Neural cell (in vitro differentiated cells): ENCODE measurements around the gene TBX5. TPM values are rescaled to one million over a fixed set of nuclear protein-coding genes. Genes with fewer than 3 reads are reported as not detected.

Source experiments
- H2AFZ ChIP-seq: fragments of 200-600, 300-800 bp; sonication (generic), shearing (Covaris generic); 2 replicates; pipeline ENCODE4 v1.6.0; 2014; ENCODE audit warnings: low read depth, mild to moderate bottlenecking, antibody characterized with exemption, low read length, moderate library complexity
- H3F3A ChIP-seq: fragments of 200-600 bp; shearing (Covaris generic); 2 replicates; pipeline ENCODE4 v1.6.1; 2016; ENCODE audit warnings: mild to moderate bottlenecking, moderate library complexity, mixed read lengths, antibody characterized with exemption, low read length; ENCODE audit not compliant: insufficient read depth, poor library complexity, severe bottlenecking
- H3K27ac ChIP-seq: fragments of 200-600, 300-800 bp; sonication (generic), shearing (Covaris generic); 2 replicates; pipeline ENCODE4 v1.5.1; 2014; ENCODE audit warnings: mild to moderate bottlenecking, low read length, moderate library complexity
- H3K27me3 ChIP-seq: fragments of 300-800, 200-600 bp; sonication (generic), shearing (Covaris generic); 2 replicates; pipeline ENCODE4 v1.6.0; 2014; ENCODE audit warnings: mild to moderate bottlenecking, low read depth, low read length, moderate library complexity; ENCODE audit not compliant: insufficient read depth
- H3K36me3 ChIP-seq: fragments of 300-800, 200-600 bp; sonication (generic), shearing (Covaris generic); 2 replicates; pipeline ENCODE4 v1.5.1; 2014; ENCODE audit warnings: mild to moderate bottlenecking, antibody characterized with exemption, low read length, moderate library complexity; ENCODE audit not compliant: insufficient read depth
- H3K4me2 ChIP-seq: fragments of 300-800, 200-600 bp; sonication (generic), shearing (Covaris generic); 2 replicates; pipeline ENCODE4 v1.6.0; 2014; ENCODE audit warnings: mild to moderate bottlenecking, low read length
- H3K4me3 ChIP-seq: fragments of 300-800, 200-600 bp; sonication (generic), shearing (Covaris generic); 2 replicates; pipeline ENCODE4 v1.5.1; 2014; ENCODE audit warnings: mild to moderate bottlenecking, low read length, moderate library complexity
- H3K79me2 ChIP-seq: fragments of 200-600 bp; shearing (Covaris generic); replicated peaks from 2 replicates; pipeline ENCODE4 v1.6.0; 2014; ENCODE audit warnings: mild to moderate bottlenecking, low read length, moderate library complexity; ENCODE audit not compliant: insufficient read depth
- H3K9ac ChIP-seq: fragments of 300-800, 200-600 bp; sonication (generic), shearing (Covaris generic); 2 replicates; pipeline ENCODE4 v1.6.1; 2016; ENCODE audit warnings: mild to moderate bottlenecking, low read length, mixed read lengths
- H3K9me2 ChIP-seq: fragments of 200-600 bp; shearing (Covaris generic); 2 replicates; pipeline ENCODE4 v1.6.1; 2016; ENCODE audit warnings: mild to moderate bottlenecking, low read length, mixed read lengths; ENCODE audit not compliant: insufficient read depth
- H3K9me3 ChIP-seq: fragments of 200-600, 300-800 bp; sonication (generic), shearing (Covaris generic); 2 replicates; pipeline ENCODE4 v1.6.1; 2016; ENCODE audit warnings: mild to moderate bottlenecking, mixed run types, low read length, moderate library complexity, mixed read lengths
- H4K20me1 ChIP-seq: fragments of 200-600 bp; shearing (Covaris generic); 2 replicates; pipeline ENCODE4 v1.6.1; 2016; ENCODE audit warnings: mild to moderate bottlenecking, mixed run types; ENCODE audit not compliant: insufficient read depth
- CTCF ChIP-seq: fragments of 450-650 bp; IDR thresholded peaks from 2 replicates; pipeline ENCODE4 v1.5.1; 2014; ENCODE audit warnings: antibody characterized with exemption, mild to moderate bottlenecking, moderate library complexity; ENCODE audit not compliant: poor library complexity, severe bottlenecking
- EP300 ChIP-seq: fragments of 450-650 bp; conservative IDR thresholded peaks from 2 replicates; pipeline ENCODE4 v1.6.1; 2014; ENCODE audit warnings: antibody characterized with exemption, mild to moderate bottlenecking, moderate library complexity; ENCODE audit not compliant: poor library complexity, severe bottlenecking
- EZH2 ChIP-seq: fragments of 200-600, 300-800 bp; shearing (Covaris generic), sonication (generic); IDR thresholded peaks from 2 replicates; pipeline ENCODE4 v1.6.1; 2014; ENCODE audit warnings: antibody characterized with exemption, low read length, borderline replicate concordance, mild to moderate bottlenecking; ENCODE audit not compliant: insufficient read depth, poor library complexity, severe bottlenecking
- MXI1 ChIP-seq: fragments of 450-650 bp; conservative IDR thresholded peaks from 2 replicates; pipeline ENCODE4 v1.6.1; 2014; ENCODE audit warnings: antibody characterized with exemption, mild to moderate bottlenecking; ENCODE audit not compliant: poor library complexity, severe bottlenecking
- POLR2AphosphoS5 ChIP-seq: IDR thresholded peaks from 2 replicates; pipeline ENCODE4 v1.6.1; 2012
- RAD21 ChIP-seq: fragments of 450-650 bp; conservative IDR thresholded peaks from 2 replicates; pipeline ENCODE4 v1.6.1; 2014; ENCODE audit warnings: antibody characterized with exemption, mild to moderate bottlenecking, moderate library complexity
- REST ChIP-seq: IDR thresholded peaks from 2 replicates; pipeline ENCODE4 v1.6.1; 2012; ENCODE audit warnings: borderline replicate concordance
- SMC3 ChIP-seq: fragments of 450-650 bp; conservative IDR thresholded peaks from 2 replicates; pipeline ENCODE4 v1.6.1; 2014; ENCODE audit warnings: antibody characterized with exemption, mild to moderate bottlenecking, moderate library complexity; ENCODE audit not compliant: poor library complexity
- TAF1 ChIP-seq: IDR thresholded peaks from 2 replicates; pipeline ENCODE4 v1.6.1; 2012; ENCODE audit warnings: low read depth
- polyA plus RNA-seq: library from polyadenylated mRNA; depleted of rRNA; stranded (reverse); fragments of >200 nt; gene quantifications from 2 replicates; pipeline ENCODE4 v1.2.3, GENCODE V29; 2014

The TBX5 gene
- polyA plus RNA-seq, 1 donor from 2014 or later = not detected

GRCh38 chr12:114447799-114448617 lies 42.1 kb upstream of the TBX5 start:
- peaks cover 100% of the 10 kb centered on the region for H3K27me3 ChIP-seq
- no peaks in the 10 kb centered on the region for H3K9me3 ChIP-seq
- no peaks in the 10 kb centered on the region for H3K79me2 ChIP-seq
- H3K9ac ChIP-seq = no peak overlapping the region
- no peak overlapping the region for H3K4me3 ChIP-seq
- H3K9me2 ChIP-seq = no peaks in the 10 kb centered on the region
- no peak overlapping the region for H2AFZ ChIP-seq
- H3F3A ChIP-seq = no peaks in the 10 kb centered on the region
- H3K36me3 ChIP-seq = no peaks in the 10 kb centered on the region
- H3K4me2 ChIP-seq = no peak overlapping the region
- no peak for TF ChIP-seq MXI1
- TF ChIP-seq EZH2 = no peak
- no peak for TF ChIP-seq RAD21
- TF ChIP-seq REST = no peak
- TF ChIP-seq SMC3 = no peak
- TF ChIP-seq EP300 = no peak
- no peak for TF ChIP-seq TAF1
- TF ChIP-seq CTCF = no peak
- no peak for TF ChIP-seq POLR2AphosphoS5
- no peaks in the 10 kb centered on the region for H4K20me1 ChIP-seq
- no peak overlapping the region for H3K27ac ChIP-seq

- H3K4me2 ChIP-seq = no peak overlapping the region
- TF ChIP-seq EZH2 (peak; percentile 80), REST (no peak), SMC3 (no peak), EP300 (no peak), TAF1 (no peak)
- no peaks in the 10 kb centered on the region for H4K20me1 ChIP-seq
Observed at GRCh38 chr12:114447274-114447716, 41.4 kb upstream of the TBX5 start.

More at GRCh38 chr12:114447274-114447716, 41.4 kb upstream of the TBX5 start:
- no peaks in the 10 kb centered on the region for H3K9me2 ChIP-seq
- H3K9me3 ChIP-seq = no peaks in the 10 kb centered on the region
- no peak overlapping the region for H3K27ac ChIP-seq
- no peak overlapping the region for H2AFZ ChIP-seq
- peaks cover 100% of the 10 kb centered on the region for H3K27me3 ChIP-seq
- no peaks in the 10 kb centered on the region for H3K36me3 ChIP-seq
- no peaks in the 10 kb centered on the region for H3F3A ChIP-seq
- H3K4me3 ChIP-seq = no peak overlapping the region
- no peaks in the 10 kb centered on the region for H3K79me2 ChIP-seq
- H3K9ac ChIP-seq = no peak overlapping the region
